CD14-positive monocyte (primary cell): Measurements from ENCODE around the gene NHERF2. TPM values are rescaled to one million over a fixed set of nuclear protein-coding genes. Genes with fewer than 3 reads are reported as not detected.

ENCODE experiments used
- DNase-seq, 3 donors: peaks; one replicate each; pipeline ENCODE4 v3.0.0-alpha.2; 2011 to 2022
- H2AFZ ChIP-seq: 2 replicates; pipeline ENCODE4 v1.6.0; 2012; ENCODE audit warnings: mild to moderate bottlenecking, low read depth, low read length, inconsistent platforms; ENCODE audit not compliant: insufficient read depth, poor library complexity, severe bottlenecking
- H3K27ac ChIP-seq, 2 donors: 1 replicate in 1 of 2; 2 replicates in 1 of 2; pipeline ENCODE4 v1.5.1; 2012 to 2013; ENCODE audit warnings: low read length in 2 of 2, control low read depth in 1 of 2, inconsistent platforms in 1 of 2, low read depth in 1 of 2, mild to moderate bottlenecking in 1 of 2
- H3K27me3 ChIP-seq, 2 donors: one replicate each; pipeline versions ENCODE4 v1.6.0 to v1.6.1; 2011 to 2013; ENCODE audit warnings: low read length in 2 of 2; ENCODE audit not compliant: control insufficient read depth in 2 of 2, insufficient read depth in 2 of 2
- H3K36me3 ChIP-seq, 2 donors: replicated peaks in 1 of 2; 1 replicate in 1 of 2; 2 replicates in 1 of 2; pipeline versions ENCODE4 v1.5.1 to v1.6.1; 2012 to 2013; ENCODE audit warnings: low read length in 2 of 2, control low read depth in 1 of 2, inconsistent platforms in 1 of 2, mild to moderate bottlenecking in 1 of 2; ENCODE audit not compliant: insufficient read depth in 2 of 2, control insufficient read depth in 1 of 2
- H3K4me1 ChIP-seq, 2 donors: 1 replicate in 1 of 2; 2 replicates in 1 of 2; pipeline versions ENCODE4 v1.5.1 to v1.6.1; 2012 to 2013; ENCODE audit warnings: low read length in 2 of 2, control low read depth in 1 of 2, inconsistent platforms in 1 of 2, mild to moderate bottlenecking in 1 of 2, moderate library complexity in 1 of 2; ENCODE audit not compliant: insufficient read depth in 2 of 2, control insufficient read depth in 1 of 2
- H3K4me2 ChIP-seq: replicated peaks from 2 replicates; pipeline ENCODE3; 2012; ENCODE audit warnings: low read length, moderate library complexity, mild to moderate bottlenecking; ENCODE audit not compliant: poor library complexity, severe bottlenecking; ENCODE audit errors: extremely low read depth
- H3K4me3 ChIP-seq, 3 experiments: fragments of 200-600 bp in 1 of 3; sonication (generic) in 1 of 3; replicated peaks in 1 of 3; 1 replicate in 2 of 3; 2 replicates in 1 of 3; pipeline ENCODE4 v1.5.1; 2011 to 2013; ENCODE audit warnings: low read length in 3 of 3, mild to moderate bottlenecking in 3 of 3, control low read depth in 2 of 3, low read depth in 2 of 3, inconsistent platforms in 1 of 3, moderate library complexity in 1 of 3
- H3K79me2 ChIP-seq: 2 replicates; pipeline ENCODE4 v1.6.0; 2012; ENCODE audit warnings: mild to moderate bottlenecking, control low read depth, inconsistent platforms, low read length, moderate library complexity; ENCODE audit not compliant: insufficient read depth
- H3K9ac ChIP-seq: 2 replicates; pipeline ENCODE4 v1.6.0; 2017; ENCODE audit warnings: low read length, mild to moderate bottlenecking; ENCODE audit not compliant: insufficient read depth, poor library complexity, severe bottlenecking
- H3K9me3 ChIP-seq, 2 donors: replicated peaks in 1 of 2; 1 replicate in 1 of 2; 2 replicates in 1 of 2; pipeline versions ENCODE4 v1.5.1 to v1.6.1; 2012 to 2013; ENCODE audit warnings: low read length in 2 of 2, control low read depth in 1 of 2; ENCODE audit not compliant: control insufficient read depth in 1 of 2, insufficient read depth in 1 of 2
- H4K20me1 ChIP-seq: 2 replicates; pipeline ENCODE4 v1.6.0; 2012; ENCODE audit warnings: mild to moderate bottlenecking, low read length, control low read depth, moderate library complexity; ENCODE audit not compliant: insufficient read depth
- H3K27ac Mint-ChIP-seq, 7 donors: one replicate each; pipeline ENCODE4 v1.8.0; 2020; ENCODE audit warnings: mild to moderate bottlenecking in 7 of 7, mixed read lengths in 7 of 7, moderate library complexity in 6 of 7, inconsistent platforms in 2 of 7
- H3K27me3 Mint-ChIP-seq, 3 donors: one replicate each; pipeline ENCODE4 v1.8.0; 2021 to 2022; ENCODE audit warnings: low read depth in 3 of 3, mild to moderate bottlenecking in 3 of 3, mixed read lengths in 3 of 3, moderate library complexity in 3 of 3, inconsistent platforms in 1 of 3
- H3K36me3 Mint-ChIP-seq, 2 donors: one replicate each; pipeline ENCODE4 v1.8.0; 2020; ENCODE audit warnings: mixed read lengths in 2 of 2, inconsistent platforms in 1 of 2, mild to moderate bottlenecking in 1 of 2
- H3K4me1 Mint-ChIP-seq: one replicate; pipeline ENCODE4 v1.8.0; 2020; ENCODE audit warnings: mild to moderate bottlenecking, mixed read lengths
- H3K4me3 Mint-ChIP-seq, 2 donors: one replicate each; pipeline ENCODE4 v1.8.0; 2020; ENCODE audit warnings: mild to moderate bottlenecking in 2 of 2, mixed read lengths in 2 of 2, moderate library complexity in 1 of 2
- H3K9me3 Mint-ChIP-seq, 7 donors: one replicate each; pipeline ENCODE4 v1.8.0; 2020 to 2022; ENCODE audit warnings: mixed read lengths in 7 of 7, mild to moderate bottlenecking in 6 of 7, moderate library complexity in 6 of 7, inconsistent platforms in 2 of 7
- CTCF ChIP-seq: fragments of 200-600 bp; IDR thresholded peaks from one replicate; pipeline ENCODE4 v1.8.0; 2022; ENCODE audit warnings: antibody characterized with exemption, mild to moderate bottlenecking
- WGBS: methylation state at CpG from one replicate; pipeline ENCODE4 v1.1.5; 2013; ENCODE audit warnings: missing lambda C conversion rate; ENCODE audit not compliant: insufficient coverage; 5-methylcytosine and 5-hydroxymethylcytosine counted together
- intact Hi-C, 2 donors: fragments of 100-400 bp; cut with micrococcal nuclease; formaldehyde crosslinking; loops; one replicate each; pipeline versions ENCODE4 v1.15.0 to v1.15.1; 2023
- polyA plus RNA-seq, 3 donors: library from polyadenylated mRNA; depleted of rRNA in 1 of 3; unstranded in 2 of 3; stranded (reverse) in 1 of 3; fragments of 300-500 nt in 2 of 3; fragments of >200 nt in 1 of 3; fragmentation: Illumina TruSeq in 2 of 3; gene quantifications; 1 replicate in 2 of 3; 2 replicates in 1 of 3; pipeline ENCODE4 v1.2.3, GENCODE V29; 2012 to 2021

Gene NHERF2
- polyA plus RNA-seq, 3 donors = 0.66 to 8.2 (median 0.78) TPM

- H4K20me1 ChIP-seq = no peaks in the 10 kb centered on the region
- peaks cover 72 to 96% of the 10 kb centered on the region in 2 donors for H3K36me3 Mint-ChIP-seq
- H3K4me3 ChIP-seq = no peak overlapping the region
- no peak overlapping the region for H3K4me3 Mint-ChIP-seq
- H3K4me1 Mint-ChIP-seq = no peaks in the 10 kb centered on the region
- 93% methylated on average over 28 of the region's 29 CpGs for WGBS
- H3K9me3 ChIP-seq = no peaks in the 10 kb centered on the region
- peaks cover 0 to 2% (median 0%) of the 10 kb centered on the region in 3 donors for H3K27me3 Mint-ChIP-seq
- intact Hi-C loops = no loop called here
- peaks cover 57 to 86% of the 10 kb centered on the region in 2 donors for H3K36me3 ChIP-seq
- H2AFZ ChIP-seq = no peak overlapping the region
- H3K79me2 ChIP-seq = no peaks in the 10 kb centered on the region
- H3K27ac Mint-ChIP-seq = no peak overlapping the region
- DNase-seq = no peak
- no peak overlapping the region for H3K27ac ChIP-seq
- TF ChIP-seq CTCF = no peak
- H3K4me2 ChIP-seq = no peak overlapping the region
- H3K9ac ChIP-seq = no peak overlapping the region
- no peaks in the 10 kb centered on the region for H3K4me1 ChIP-seq
- H3K9me3 Mint-ChIP-seq = peaks cover 0 to 4% (median 0%) of the 10 kb centered on the region in 7 donors
- H3K27me3 ChIP-seq = no peaks in the 10 kb centered on the region
These were observed 44.1 kb downstream of the NHERF2 start for GRCh38 chr16:2070576-2071453.

GRCh38 chr16:2071454-2072202 is 44.9 kb downstream of the NHERF2 start:
- DNase-seq = no peak
- no peaks in the 10 kb centered on the region for H3K9me3 Mint-ChIP-seq
- peak overlapping the region in 4 of 7 donors; percentile 27 to 68 (median 36) for H3K27ac Mint-ChIP-seq
- H3K27me3 ChIP-seq = no peaks in the 10 kb centered on the region
- H3K4me3 Mint-ChIP-seq = no peak overlapping the region
- H3K4me1 ChIP-seq = no peaks in the 10 kb centered on the region
- no peaks in the 10 kb centered on the region for H4K20me1 ChIP-seq
- H2AFZ ChIP-seq = no peak overlapping the region
- H3K4me2 ChIP-seq = no peak overlapping the region
- H3K4me3 ChIP-seq = no peak overlapping the region
- H3K79me2 ChIP-seq = no peaks in the 10 kb centered on the region
- TF ChIP-seq CTCF = no peak
- no peaks in the 10 kb centered on the region for H3K9me3 ChIP-seq
- H3K4me1 Mint-ChIP-seq = no peaks in the 10 kb centered on the region
- H3K27ac ChIP-seq = no peak overlapping the region
- WGBS = 83% methylated on average over 28 of the region's 34 CpGs
- no peak overlapping the region for H3K9ac ChIP-seq
- H3K36me3 ChIP-seq = peaks cover 57 to 86% of the 10 kb centered on the region in 2 donors
- H3K36me3 Mint-ChIP-seq = peaks cover 68 to 95% of the 10 kb centered on the region in 2 donors
- peaks cover 0 to 2% (median 0%) of the 10 kb centered on the region in 3 donors for H3K27me3 Mint-ChIP-seq
- intact Hi-C loops = no loop called here
